Measurements from ENCODE around the gene PTPMT1.

Gene PTPMT1, protein sequence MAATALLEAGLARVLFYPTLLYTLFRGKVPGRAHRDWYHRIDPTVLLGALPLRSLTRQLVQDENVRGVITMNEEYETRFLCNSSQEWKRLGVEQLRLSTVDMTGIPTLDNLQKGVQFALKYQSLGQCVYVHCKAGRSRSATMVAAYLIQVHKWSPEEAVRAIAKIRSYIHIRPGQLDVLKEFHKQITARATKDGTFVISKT

DNA sequence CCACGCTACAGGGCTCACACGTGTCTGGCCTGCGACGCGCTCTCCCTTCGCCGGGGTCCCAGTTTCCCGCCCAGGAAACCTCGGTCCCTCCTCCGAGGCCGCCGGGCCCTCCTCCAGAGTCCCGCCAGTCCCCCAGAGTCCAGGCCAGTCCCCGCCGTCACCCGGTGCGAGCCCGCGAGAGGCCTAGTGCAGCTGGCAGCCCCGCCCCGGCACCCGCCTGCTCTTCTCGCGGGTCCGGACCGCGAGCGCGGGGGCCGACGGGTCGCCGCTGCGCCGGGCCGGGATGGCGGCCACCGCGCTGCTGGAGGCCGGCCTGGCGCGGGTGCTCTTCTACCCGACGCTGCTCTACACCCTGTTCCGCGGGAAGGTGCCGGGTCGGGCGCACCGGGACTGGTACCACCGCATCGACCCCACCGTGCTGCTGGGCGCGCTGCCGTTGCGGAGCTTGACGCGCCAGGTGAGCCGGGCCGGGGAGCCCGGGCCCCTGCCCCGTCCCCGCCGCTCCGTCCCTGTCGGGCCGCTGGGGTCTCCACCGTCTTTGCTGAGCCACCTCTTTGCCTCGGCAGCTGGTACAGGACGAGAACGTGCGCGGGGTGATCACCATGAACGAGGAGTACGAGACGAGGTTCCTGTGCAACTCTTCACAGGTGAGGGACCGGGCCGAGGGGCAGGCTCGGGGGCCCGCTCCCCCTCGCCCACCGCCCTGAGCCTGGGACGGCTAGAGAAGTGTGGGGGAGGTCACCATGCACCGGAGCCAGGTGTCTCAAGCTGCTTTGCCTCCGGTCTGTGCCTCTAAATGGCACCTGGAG lies at the start of gene PTPMT1:
Gene PTPMT1, plus strand, starts transcription at position 260 of the 809 bp plus-strand sequence. Its CDS starts 24 bp downstream, at position 284.
- Histone ChIP-seq H3K4me3 (ENCODE audit: low read depth, low read length) (peak within 1 kb of the TSS; percentile 64), H3K27me3 (ENCODE audit: control insufficient read depth, insufficient read depth, low read length) (no peaks in the 10 kb centered on the region), H3K79me2 (peaks cover 6% of the 10 kb centered on the region), H3K9me3 (ENCODE audit: control insufficient read depth, low read length) (no peaks in the 10 kb centered on the region), H2AFZ (peak within 1 kb of the TSS; percentile 87), H3K9ac (peak within 1 kb of the TSS; percentile 53), H3K4me1 (no peaks in the 10 kb centered on the region), H3K36me3 (ENCODE audit: control insufficient read depth, insufficient read depth, low read length) (no peaks in the 10 kb centered on the region), H3K4me2 (ENCODE audit: low read length) (peak within 1 kb of the TSS; percentile 80), H3K27ac (peak within 1 kb of the TSS; percentile 56)
- TF ChIP-seq, protein P1, sequence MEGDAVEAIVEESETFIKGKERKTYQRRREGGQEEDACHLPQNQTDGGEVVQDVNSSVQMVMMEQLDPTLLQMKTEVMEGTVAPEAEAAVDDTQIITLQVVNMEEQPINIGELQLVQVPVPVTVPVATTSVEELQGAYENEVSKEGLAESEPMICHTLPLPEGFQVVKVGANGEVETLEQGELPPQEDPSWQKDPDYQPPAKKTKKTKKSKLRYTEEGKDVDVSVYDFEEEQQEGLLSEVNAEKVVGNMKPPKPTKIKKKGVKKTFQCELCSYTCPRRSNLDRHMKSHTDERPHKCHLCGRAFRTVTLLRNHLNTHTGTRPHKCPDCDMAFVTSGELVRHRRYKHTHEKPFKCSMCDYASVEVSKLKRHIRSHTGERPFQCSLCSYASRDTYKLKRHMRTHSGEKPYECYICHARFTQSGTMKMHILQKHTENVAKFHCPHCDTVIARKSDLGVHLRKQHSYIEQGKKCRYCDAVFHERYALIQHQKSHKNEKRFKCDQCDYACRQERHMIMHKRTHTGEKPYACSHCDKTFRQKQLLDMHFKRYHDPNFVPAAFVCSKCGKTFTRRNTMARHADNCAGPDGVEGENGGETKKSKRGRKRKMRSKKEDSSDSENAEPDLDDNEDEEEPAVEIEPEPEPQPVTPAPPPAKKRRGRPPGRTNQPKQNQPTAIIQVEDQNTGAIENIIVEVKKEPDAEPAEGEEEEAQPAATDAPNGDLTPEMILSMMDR (IDR thresholded peaks at IDR 0.05) = no peak

- Histone ChIP-seq H3K4me3 (ENCODE audit: low read depth, low read length) (no peak overlapping the region), H3K36me3 (ENCODE audit: control insufficient read depth, insufficient read depth, low read length) (no peaks in the 10 kb centered on the region), H3K9me3 (ENCODE audit: control insufficient read depth, low read length) (no peaks in the 10 kb centered on the region), H2AFZ (no peak overlapping the region), H3K9ac (no peak overlapping the region), H3K4me1 (peaks cover 17% of the 10 kb centered on the region), H3K79me2 (peaks cover 32% of the 10 kb centered on the region), H3K4me2 (ENCODE audit: low read length) (no peak overlapping the region), H3K27ac (no peak overlapping the region), H3K27me3 (ENCODE audit: control insufficient read depth, insufficient read depth, low read length) (no peaks in the 10 kb centered on the region)
- TF ChIP-seq, protein P1 (IDR thresholded peaks at IDR 0.05) = no peak
Observed at GRCh38 chr11:47516155-47516554, 49.2 kb upstream of the PTPMT1 start.

DNA sequence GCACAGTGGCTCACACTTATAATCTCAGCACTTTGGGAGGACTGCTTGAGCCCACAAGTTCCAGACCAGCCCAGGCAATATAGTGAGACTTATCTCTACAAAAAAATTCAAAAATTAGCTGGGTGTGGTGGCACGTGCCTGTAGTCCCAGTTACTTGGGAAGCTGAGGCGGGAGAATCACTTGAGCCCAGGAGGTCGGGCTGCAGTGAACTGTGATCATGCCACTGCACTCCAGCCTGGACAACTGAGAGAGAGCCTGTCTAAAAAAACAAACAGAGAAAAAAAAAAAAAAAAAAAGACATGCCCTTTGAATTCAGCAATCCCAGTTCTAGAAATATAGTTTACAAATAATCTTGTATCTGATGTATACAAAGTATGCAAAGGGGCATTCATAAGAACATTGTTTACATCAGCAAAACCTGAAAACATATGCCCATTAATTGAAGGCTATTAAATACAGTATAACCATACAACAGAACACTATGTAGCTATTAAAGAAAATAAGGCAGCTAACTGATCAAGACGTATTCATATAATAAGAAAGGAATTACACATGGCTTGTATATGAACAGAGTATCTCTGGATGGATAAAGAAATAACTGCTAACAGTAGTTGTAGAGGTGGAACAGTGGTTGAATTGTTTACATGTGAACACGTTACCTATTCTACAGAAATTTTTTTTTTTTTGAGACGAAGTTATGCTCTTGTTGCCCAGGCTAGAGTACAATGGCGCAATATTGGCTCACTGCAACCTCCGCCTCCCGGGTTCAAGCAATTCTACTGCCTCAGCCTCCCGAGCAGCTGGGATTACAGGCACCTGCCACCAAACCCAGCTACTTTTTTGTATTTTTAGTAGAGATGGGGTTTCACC lies 48.2 kb upstream of the PTPMT1 start:
- H3K9ac ChIP-seq = no peak overlapping the region
- TF ChIP-seq, protein P1 (IDR thresholded peaks at IDR 0.05) = no peak
- H3K4me3 ChIP-seq (ENCODE audit: low read depth, low read length) = no peak overlapping the region
- H3K4me1 ChIP-seq = peaks cover 14% of the 10 kb centered on the region
- H3K4me2 ChIP-seq (ENCODE audit: low read length) = no peak overlapping the region
- H3K27ac ChIP-seq = no peak overlapping the region
- H3K27me3 ChIP-seq (ENCODE audit: control insufficient read depth, insufficient read depth, low read length) = no peaks in the 10 kb centered on the region
- H3K9me3 ChIP-seq (ENCODE audit: control insufficient read depth, low read length) = no peaks in the 10 kb centered on the region
- no peak overlapping the region for H2AFZ ChIP-seq
- peaks cover 31% of the 10 kb centered on the region for H3K79me2 ChIP-seq
- no peaks in the 10 kb centered on the region for H3K36me3 ChIP-seq (ENCODE audit: control insufficient read depth, insufficient read depth, low read length)

DNA sequence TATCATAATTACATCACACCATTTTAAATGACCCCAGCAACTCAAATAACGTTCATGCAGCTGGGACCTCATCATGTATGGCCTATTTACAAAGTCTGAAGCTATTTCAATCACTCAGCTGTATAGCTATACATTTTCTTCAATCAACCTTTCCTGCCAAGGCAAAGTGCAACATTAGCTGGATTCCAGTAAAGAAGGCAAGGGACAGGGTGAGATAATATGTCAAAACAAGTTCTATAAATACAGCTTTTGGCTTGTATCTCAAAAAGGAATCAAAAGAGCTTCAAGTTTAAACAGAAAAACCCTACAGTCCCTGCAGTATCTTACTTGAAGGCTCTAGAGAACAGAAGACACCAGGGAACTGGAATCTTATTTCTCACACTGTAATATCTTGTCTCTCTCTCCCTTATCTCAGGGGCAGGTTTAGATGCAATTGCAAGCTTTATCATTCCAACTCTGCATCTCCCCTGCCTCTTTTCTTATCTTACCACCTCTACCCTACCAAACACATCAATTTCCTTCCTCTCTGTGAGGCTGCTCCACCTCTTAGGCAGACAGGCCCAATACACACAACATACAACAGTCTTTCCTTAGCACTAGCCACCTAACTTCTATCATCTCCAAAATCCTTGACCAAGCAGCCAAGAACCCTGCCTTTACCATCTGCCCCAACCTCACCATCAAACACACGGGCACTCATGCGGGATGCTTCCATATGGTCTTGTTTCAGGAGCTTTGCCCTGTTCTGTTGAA lies 47.0 kb upstream of the PTPMT1 start:
- peak overlapping the region; percentile 60 for H3K27ac ChIP-seq

More for the DNA sequence above, 47.0 kb upstream of the PTPMT1 start:
- Histone ChIP-seq H2AFZ (no peak overlapping the region), H3K27me3 (ENCODE audit: control insufficient read depth, insufficient read depth, low read length) (no peaks in the 10 kb centered on the region), H3K36me3 (ENCODE audit: control insufficient read depth, insufficient read depth, low read length) (no peaks in the 10 kb centered on the region), H3K9ac (peak overlapping the region; percentile 19), H3K4me1 (peaks cover 12% of the 10 kb centered on the region), H3K4me2 (ENCODE audit: low read length) (peak overlapping the region; percentile 32), H3K9me3 (ENCODE audit: control insufficient read depth, low read length) (no peaks in the 10 kb centered on the region), H3K4me3 (ENCODE audit: low read depth, low read length) (no peak overlapping the region), H3K79me2 (peaks cover 28% of the 10 kb centered on the region)
- TF ChIP-seq, protein P1 (IDR thresholded peaks at IDR 0.05) = no peak

Data from parathyroid adenoma (tissue), 2 donors.